BLaER1 treated with 17β-estradiol and CSF1 and Interleukin-3, amounts not matched to agents 10 nM and 100 nM (cell line): ENCODE measurements around the gene FGFBP1.
A peak's percentile ranks its signal among the peaks of the same experiment; 100 is the strongest.

ENCODE experiments used
- H3K27ac ChIP-seq, 11 experiments: shearing (Covaris generic); formaldehyde crosslinking; 2 replicates each; pipeline ENCODE4 v1.8.1; 2022
- H3K27me3 ChIP-seq, 11 experiments: shearing (Covaris generic); formaldehyde crosslinking; 2 replicates each; pipeline ENCODE4 v1.8.1; 2022
- H3K36me3 ChIP-seq, 11 experiments: shearing (Covaris generic); formaldehyde crosslinking; 2 replicates each; pipeline ENCODE4 v1.8.1; 2022
- H3K4me1 ChIP-seq, 10 experiments: shearing (Covaris generic); formaldehyde crosslinking; 2 replicates each; pipeline ENCODE4 v1.8.1; 2022
- H3K4me2 ChIP-seq, 11 experiments: shearing (Covaris generic); formaldehyde crosslinking; 2 replicates each; pipeline ENCODE4 v1.8.1; 2022
- H3K4me3 ChIP-seq, 10 experiments: shearing (Covaris generic); formaldehyde crosslinking; 2 replicates each; pipeline ENCODE4 v1.8.1; 2022
- H3K9ac ChIP-seq, 11 experiments: shearing (Covaris generic); formaldehyde crosslinking; 2 replicates each; pipeline ENCODE4 v1.8.1; 2022
- H3K9me3 ChIP-seq, 11 experiments: shearing (Covaris generic); formaldehyde crosslinking; replicated peaks in 1 of 11; 2 replicates each; pipeline ENCODE4 v1.8.1; 2022
- H4K20me1 ChIP-seq, 11 experiments: shearing (Covaris generic); formaldehyde crosslinking; 2 replicates each; pipeline ENCODE4 v1.8.1; 2022
- Cebpa-rat ChIP-seq, 11 experiments: shearing (Covaris generic); IDR thresholded peaks; 2 replicates each; pipeline ENCODE4 v1.8.1; 2022

FGFBP1 gene

DNA sequence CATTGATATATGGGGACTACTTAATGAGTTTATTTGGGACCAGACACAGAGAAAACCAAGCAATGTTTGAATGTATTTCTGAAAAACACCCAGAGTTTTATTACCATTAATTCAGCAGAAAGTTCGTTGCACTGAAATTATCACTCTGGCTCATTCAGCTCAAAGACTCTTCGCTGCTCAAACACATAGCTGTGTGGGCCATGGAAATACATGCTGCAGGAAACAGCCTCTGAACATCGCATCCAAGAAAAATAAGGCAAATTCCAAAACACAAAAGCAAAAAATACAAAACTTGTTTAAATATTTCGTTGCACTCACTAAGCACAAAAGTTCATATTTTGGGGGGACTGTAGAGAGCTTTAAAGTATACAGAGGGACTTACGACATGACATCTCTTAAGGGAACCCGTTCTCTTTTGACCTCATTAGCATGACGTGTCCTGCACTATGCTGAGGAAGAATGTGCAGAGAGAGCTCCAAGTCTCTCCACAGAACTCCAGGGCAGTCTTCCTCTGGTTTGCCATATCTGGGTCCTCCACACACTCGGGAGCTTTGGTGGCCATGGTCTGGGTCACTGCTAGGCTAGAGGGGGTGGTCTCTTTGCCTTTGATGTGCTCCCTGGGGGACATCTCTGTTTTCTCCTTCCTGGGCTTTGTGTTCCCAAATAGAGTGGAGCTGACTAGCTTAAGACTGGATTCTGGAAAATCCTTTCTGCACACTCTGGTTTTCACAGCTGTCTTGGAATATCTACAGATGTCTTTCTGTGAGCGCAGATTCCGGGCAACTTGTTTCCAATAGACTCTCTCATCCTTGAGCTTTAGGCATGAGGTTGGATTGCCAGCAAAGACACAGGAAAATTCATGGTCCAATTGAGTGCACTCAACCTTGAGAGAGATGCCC lies 2.8 kb downstream of the FGFBP1 start:
- Histone ChIP-seq H3K36me3 (no peaks in the 10 kb centered on the region), H3K27me3 (no peaks in the 10 kb centered on the region), H3K4me2 (no peak overlapping the region), H3K27ac (no peak overlapping the region), H3K4me3 (no peak overlapping the region), H3K4me1 (peaks cover 1 to 14% (median 12%) of the 10 kb centered on the region in 10 experiments; a peak in 19 of 20 replicates), H3K9me3 (peaks cover 7 to 29% (median 22%) of the 10 kb centered on the region in 11 experiments; a peak in 20 of 22 replicates), H4K20me1 (no peaks in the 10 kb centered on the region), H3K9ac (no peak overlapping the region)
- TF ChIP-seq Cebpa-rat (IDR thresholded peaks at IDR 0.05): no peak

GRCh38 chr4:15934259-15934658 lies 4.3 kb downstream of the FGFBP1 start:
- peaks cover 12 to 29% (median 27%) of the 10 kb centered on the region in 10 experiments for H3K4me1 ChIP-seq
- H4K20me1 ChIP-seq: no peaks in the 10 kb centered on the region
- no peak overlapping the region for H3K9ac ChIP-seq
- H3K36me3 ChIP-seq: no peaks in the 10 kb centered on the region
- H3K4me2 ChIP-seq: no peak overlapping the region
- no peak for TF ChIP-seq Cebpa-rat (IDR thresholded peaks at IDR 0.05)
- H3K27ac ChIP-seq: no peak overlapping the region
- peaks cover 7 to 29% (median 22%) of the 10 kb centered on the region in 11 experiments; a peak in 20 of 22 replicates for H3K9me3 ChIP-seq
- H3K27me3 ChIP-seq: no peaks in the 10 kb centered on the region
- H3K4me3 ChIP-seq: no peak overlapping the region

DNA sequence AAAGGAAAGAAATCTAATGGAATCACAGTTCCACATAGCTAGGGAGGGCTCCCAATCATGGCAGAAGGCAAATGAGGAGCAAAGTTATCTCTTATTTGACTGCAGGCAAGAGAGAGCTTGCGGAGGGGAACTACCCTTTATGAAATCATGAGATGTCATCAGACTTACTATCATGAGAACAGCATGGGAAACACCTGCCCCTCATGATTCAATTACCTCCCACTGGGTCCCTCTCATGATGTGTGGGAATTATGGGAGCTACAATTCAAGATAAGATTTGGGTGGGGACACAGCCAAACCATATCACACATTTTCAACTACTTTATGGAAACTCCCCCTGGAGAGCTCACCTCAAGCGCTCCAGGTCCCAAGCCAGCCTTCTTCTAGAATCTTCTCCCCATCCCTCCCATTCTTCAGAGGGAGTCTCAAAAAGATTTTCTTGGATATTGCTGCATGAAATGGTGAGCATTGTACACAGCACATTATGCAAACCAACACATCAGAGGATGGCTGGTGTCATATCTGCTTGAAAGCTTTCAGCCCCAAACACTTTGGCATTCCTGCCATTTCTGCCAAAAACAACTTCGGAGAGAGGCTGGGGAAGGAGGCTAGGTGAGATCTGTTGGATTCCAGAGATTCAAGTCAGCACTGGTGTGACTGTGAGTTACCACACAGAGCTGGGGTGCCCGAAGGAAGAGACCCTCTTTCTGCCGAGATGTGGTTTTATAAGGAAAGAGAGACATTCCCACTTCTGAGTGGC lies 6.9 kb downstream of the FGFBP1 start:
- peaks cover 7 to 32% (median 22%) of the 10 kb centered on the region in 11 experiments; a peak in 20 of 22 replicates for H3K9me3 ChIP-seq
- no peaks in the 10 kb centered on the region for H3K27me3 ChIP-seq
- H3K36me3 ChIP-seq: no peaks in the 10 kb centered on the region
- H3K9ac ChIP-seq: peak overlapping the region in 1 of 11 experiments; percentile 12; a peak in 1 of 22 replicates
- H3K4me3 ChIP-seq: no peak overlapping the region
- H4K20me1 ChIP-seq: no peaks in the 10 kb centered on the region
- no peak for TF ChIP-seq Cebpa-rat (IDR thresholded peaks at IDR 0.05)
- H3K27ac ChIP-seq: peak overlapping the region in 4 of 11 experiments; percentile 70 to 79 (median 74); a peak in 8 of 22 replicates
- H3K4me2 ChIP-seq: peak overlapping the region in 8 of 11 experiments; percentile 70 to 84 (median 77); a peak in 16 of 22 replicates
- H3K4me1 ChIP-seq: peaks cover 12 to 44% (median 36%) of the 10 kb centered on the region in 10 experiments

DNA sequence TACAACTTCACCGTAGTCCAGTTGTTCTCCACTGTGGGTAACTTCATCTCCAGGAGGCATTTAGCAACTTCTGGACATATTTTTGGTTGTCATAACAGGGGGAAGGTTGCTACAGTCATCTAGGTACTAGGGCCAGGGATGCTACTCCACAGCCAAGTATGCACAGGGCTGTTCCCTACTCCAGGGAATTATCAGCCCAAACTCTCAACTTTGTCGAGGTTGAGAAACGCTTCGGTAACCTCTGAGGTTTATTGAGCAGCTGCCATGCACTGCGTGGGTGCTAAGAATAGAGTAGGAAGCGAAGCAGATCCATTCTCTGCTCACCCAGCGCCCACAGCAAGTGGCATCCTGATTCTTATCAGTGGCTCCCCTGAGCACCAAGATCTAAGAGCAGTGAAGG lies 8.2 kb downstream of the FGFBP1 start:
- Histone ChIP-seq H3K4me3 (no peak overlapping the region; a peak in 1 of 20 replicates), H3K9ac (peak overlapping the region in 6 of 11 experiments; percentile 29 to 59 (median 38); a peak in 8 of 22 replicates), H3K9me3 (peaks cover 7 to 32% (median 22%) of the 10 kb centered on the region in 11 experiments; a peak in 20 of 22 replicates), H3K4me2 (peak overlapping the region; percentile 55 to 84 (median 76)), H4K20me1 (no peaks in the 10 kb centered on the region), H3K36me3 (no peaks in the 10 kb centered on the region), H3K27ac (peak overlapping the region in 7 of 11 experiments; percentile 45 to 79 (median 70); a peak in 14 of 22 replicates), H3K4me1 (peaks cover 12 to 44% (median 36%) of the 10 kb centered on the region in 10 experiments), H3K27me3 (no peaks in the 10 kb centered on the region)
- TF ChIP-seq Cebpa-rat (IDR thresholded peaks at IDR 0.05): peak in 3 of 11 experiments; percentile 51 to 77 (median 76); a peak in 5 of 22 replicates

DNA sequence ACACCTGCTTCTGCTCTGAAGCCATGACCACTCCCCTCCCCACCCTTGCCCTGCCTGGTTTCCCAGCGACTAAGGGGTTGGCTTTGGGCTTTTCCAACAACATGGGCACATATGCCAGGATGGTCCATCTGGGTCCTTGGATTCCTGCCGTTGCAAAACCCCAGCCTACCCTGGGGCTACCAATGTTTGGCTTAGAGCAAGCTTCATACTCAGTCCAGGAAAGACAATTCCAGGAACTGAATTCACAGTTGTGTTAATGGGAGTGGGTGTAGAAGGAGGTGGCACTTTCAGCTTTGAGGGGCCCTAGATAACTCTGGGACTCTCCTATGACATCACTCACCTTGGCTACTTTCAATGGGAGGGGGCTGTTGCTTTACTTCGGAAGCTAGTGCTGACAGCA lies 9.0 kb downstream of the FGFBP1 start:
- Histone ChIP-seq H3K4me2 (peak overlapping the region in 9 of 11 experiments; percentile 67 to 84 (median 76); a peak in 19 of 22 replicates), H3K27me3 (no peaks in the 10 kb centered on the region), H3K4me3 (no peak overlapping the region), H3K9me3 (peaks cover 7 to 32% (median 22%) of the 10 kb centered on the region in 11 experiments; a peak in 20 of 22 replicates), H4K20me1 (no peaks in the 10 kb centered on the region), H3K4me1 (peaks cover 12 to 44% (median 36%) of the 10 kb centered on the region in 10 experiments), H3K27ac (peak overlapping the region in 6 of 11 experiments; percentile 45 to 75 (median 71); a peak in 11 of 22 replicates), H3K36me3 (no peaks in the 10 kb centered on the region), H3K9ac (peak overlapping the region in 3 of 11 experiments; percentile 7 to 34 (median 12); a peak in 4 of 22 replicates)
- TF ChIP-seq Cebpa-rat (IDR thresholded peaks at IDR 0.05): no peak

GRCh38 chr4:15928883-15929282 lies 9.7 kb downstream of the FGFBP1 start:
- H4K20me1 ChIP-seq: no peaks in the 10 kb centered on the region
- peaks cover 12 to 44% (median 36%) of the 10 kb centered on the region in 10 experiments for H3K4me1 ChIP-seq
- H3K9ac ChIP-seq: no peak overlapping the region
- peaks cover 7 to 31% (median 22%) of the 10 kb centered on the region in 11 experiments; a peak in 20 of 22 replicates for H3K9me3 ChIP-seq
- H3K4me2 ChIP-seq: peak overlapping the region in 8 of 11 experiments; percentile 70 to 84 (median 77); a peak in 16 of 22 replicates
- no peak for TF ChIP-seq Cebpa-rat (IDR thresholded peaks at IDR 0.05)
- H3K4me3 ChIP-seq: no peak overlapping the region
- H3K27ac ChIP-seq: peak overlapping the region in 3 of 11 experiments; percentile 72 to 75 (median 73); a peak in 4 of 22 replicates
- H3K36me3 ChIP-seq: no peaks in the 10 kb centered on the region
- H3K27me3 ChIP-seq: no peaks in the 10 kb centered on the region

DNA sequence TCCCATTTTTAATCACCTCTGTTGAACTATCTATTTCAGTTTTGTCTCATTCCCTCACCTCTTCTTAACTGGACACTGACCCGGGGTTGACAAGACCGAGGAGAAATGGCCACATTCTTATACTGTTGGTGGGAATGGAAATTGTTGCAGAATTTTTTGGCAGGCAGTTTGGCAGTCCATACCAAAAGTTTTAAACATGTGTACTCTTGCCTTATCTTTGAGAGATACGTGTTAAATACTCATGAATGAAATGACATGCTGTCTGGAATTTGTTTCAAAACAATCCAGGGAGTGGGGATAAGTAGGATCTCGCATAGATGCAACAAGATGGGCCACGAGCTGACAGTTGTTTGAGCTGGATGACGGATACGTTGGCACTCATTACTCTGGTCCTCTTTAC lies 12.1 kb downstream of the FGFBP1 start:
- H3K36me3 ChIP-seq: no peaks in the 10 kb centered on the region
- H4K20me1 ChIP-seq: no peaks in the 10 kb centered on the region
- no peak overlapping the region for H3K4me3 ChIP-seq
- H3K27ac ChIP-seq: no peak overlapping the region
- no peaks in the 10 kb centered on the region for H3K27me3 ChIP-seq
- no peak overlapping the region for H3K9ac ChIP-seq
- H3K4me2 ChIP-seq: no peak overlapping the region
- peaks cover 0 to 7% (median 1%) of the 10 kb centered on the region in 11 experiments; a peak in 17 of 22 replicates for H3K9me3 ChIP-seq
- no peak for TF ChIP-seq Cebpa-rat (IDR thresholded peaks at IDR 0.05)
- peaks cover 12 to 38% (median 32%) of the 10 kb centered on the region in 10 experiments for H3K4me1 ChIP-seq

DNA sequence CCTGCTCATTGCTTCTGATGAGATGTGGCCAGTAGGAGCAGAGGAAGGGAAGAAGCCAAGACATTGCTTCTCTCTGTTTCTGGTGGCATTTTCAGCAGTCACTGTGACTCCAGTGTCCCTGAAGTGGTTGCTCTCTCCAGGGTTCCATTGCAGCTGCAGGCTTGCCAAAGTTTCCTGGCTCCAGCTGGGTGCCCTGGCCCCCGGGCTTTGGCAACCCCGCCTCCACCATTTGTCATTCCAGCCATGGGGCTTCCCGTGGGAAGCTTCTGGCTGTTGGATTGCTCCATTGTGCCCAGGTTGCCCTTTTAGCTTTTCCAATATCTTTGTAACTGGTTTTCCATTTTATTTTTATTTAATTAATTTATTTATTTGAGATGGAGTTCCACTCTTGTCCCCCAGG lies 12.7 kb downstream of the FGFBP1 start:
- H3K9ac ChIP-seq: no peak overlapping the region
- no peak overlapping the region for H3K4me2 ChIP-seq
- H3K27me3 ChIP-seq: no peaks in the 10 kb centered on the region
- H4K20me1 ChIP-seq: no peaks in the 10 kb centered on the region
- TF ChIP-seq Cebpa-rat (IDR thresholded peaks at IDR 0.05): no peak
- H3K9me3 ChIP-seq: peaks cover 0 to 6% (median 0%) of the 10 kb centered on the region in 11 experiments; a peak in 1 of 22 replicates
- no peaks in the 10 kb centered on the region for H3K36me3 ChIP-seq
- no peak overlapping the region for H3K27ac ChIP-seq
- H3K4me3 ChIP-seq: no peak overlapping the region
- peaks cover 12 to 31% (median 25%) of the 10 kb centered on the region in 10 experiments for H3K4me1 ChIP-seq
